IPS-20b (cell line): ENCODE measurements around the gene NEK2.
"Not testable (repeated sequence)": the region's sequence is repeated elsewhere in the genome, so short reads cannot be mapped to it uniquely, and the experiment has no call there.

ENCODE experiments used
- H3K27ac ChIP-seq: one replicate; pipeline ENCODE4 v1.5.1; 2013; ENCODE audit warnings: low read length
- H3K27me3 ChIP-seq: 2 replicates; pipeline ENCODE4 v1.6.1; 2013; ENCODE audit warnings: mild to moderate bottlenecking, low read length, inconsistent platforms; ENCODE audit not compliant: insufficient read depth
- H3K36me3 ChIP-seq: 2 replicates; pipeline ENCODE4 v1.6.1; 2013; ENCODE audit warnings: low read depth, mild to moderate bottlenecking, inconsistent platforms, low read length, moderate library complexity; ENCODE audit not compliant: insufficient read depth
- H3K4me1 ChIP-seq: 2 replicates; pipeline ENCODE4 v1.6.1; 2013; ENCODE audit warnings: mild to moderate bottlenecking, control low read depth, inconsistent platforms, low read length, moderate library complexity; ENCODE audit not compliant: insufficient read depth
- H3K4me3 ChIP-seq: 2 replicates; pipeline ENCODE4 v1.5.1; 2013; ENCODE audit warnings: mild to moderate bottlenecking, low read length, inconsistent platforms
- H3K9ac ChIP-seq: 2 replicates; pipeline ENCODE4 v1.6.1; 2013; ENCODE audit warnings: low read depth, mild to moderate bottlenecking, inconsistent platforms, low read length, moderate library complexity
- H3K9me3 ChIP-seq: 2 replicates; pipeline ENCODE4 v1.6.1; 2013; ENCODE audit warnings: mild to moderate bottlenecking, low read depth, low read length, inconsistent platforms; ENCODE audit not compliant: insufficient read depth

Gene NEK2

GRCh38 chr1:211636575-211637029, 38.8 kb downstream of the NEK2 start:
- not testable (repeated sequence) for H3K9ac ChIP-seq, H3K36me3 ChIP-seq, H3K4me3 ChIP-seq, H3K4me1 ChIP-seq, H3K27ac ChIP-seq, H3K9me3 ChIP-seq, H3K27me3 ChIP-seq

- Histone ChIP-seq H3K9ac (no peak overlapping the region), H3K36me3 (no peaks in the 10 kb centered on the region), H3K4me1 (no peaks in the 10 kb centered on the region), H3K27ac (no peak overlapping the region), H3K27me3 (no peaks in the 10 kb centered on the region), H3K4me3 (no peak overlapping the region), H3K9me3 (no peaks in the 10 kb centered on the region)
Observed at GRCh38 chr1:211635597-211636205, 39.7 kb downstream of the NEK2 start.

DNA sequence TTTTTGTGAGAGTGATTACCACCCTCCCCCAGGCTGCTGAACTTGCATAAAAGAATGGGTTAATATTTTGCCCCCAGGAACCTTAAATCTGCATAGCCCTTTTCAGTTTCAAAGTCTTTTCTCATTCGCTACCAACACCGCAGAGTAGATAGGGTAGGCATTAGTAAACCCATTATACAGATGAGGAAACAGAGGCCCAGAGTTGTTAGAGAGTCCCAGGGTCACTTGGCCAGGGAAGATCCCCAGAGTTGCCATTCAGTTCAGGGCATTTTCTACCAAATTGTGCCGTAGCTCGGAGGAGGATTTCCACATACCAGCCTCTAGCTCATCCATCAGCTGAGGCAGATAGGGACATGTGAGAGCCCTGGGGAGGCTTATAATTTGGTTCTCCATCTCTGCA, 40.5 kb downstream of the NEK2 start:
- Histone ChIP-seq H3K36me3 (no peaks in the 10 kb centered on the region), H3K9me3 (no peaks in the 10 kb centered on the region), H3K9ac (no peak overlapping the region), H3K27me3 (no peaks in the 10 kb centered on the region), H3K27ac (no peak overlapping the region), H3K4me3 (no peak overlapping the region), H3K4me1 (peaks cover 5% of the 10 kb centered on the region; the same call in 1 of the 2 replicates)

- Histone ChIP-seq H3K4me1 (peaks cover 5% of the 10 kb centered on the region; the same call in 1 of the 2 replicates), H3K9ac (no peak overlapping the region), H3K27me3 (no peaks in the 10 kb centered on the region), H3K4me3 (no peak overlapping the region), H3K27ac (no peak overlapping the region), H3K36me3 (no peaks in the 10 kb centered on the region), H3K9me3 (no peaks in the 10 kb centered on the region)
Observed at GRCh38 chr1:211634461-211634860, 41.0 kb downstream of the NEK2 start.

GRCh38 chr1:211633524-211633846, 41.9 kb downstream of the NEK2 start:
- H3K9ac ChIP-seq, result no peak overlapping the region
- H3K4me1 ChIP-seq, result peaks cover 5% of the 10 kb centered on the region; the same call in 1 of the 2 replicates
- no peak overlapping the region for H3K4me3 ChIP-seq
- H3K27ac ChIP-seq, result no peak overlapping the region
- H3K9me3 ChIP-seq, result no peaks in the 10 kb centered on the region
- no peaks in the 10 kb centered on the region for H3K36me3 ChIP-seq
- no peaks in the 10 kb centered on the region for H3K27me3 ChIP-seq

DNA sequence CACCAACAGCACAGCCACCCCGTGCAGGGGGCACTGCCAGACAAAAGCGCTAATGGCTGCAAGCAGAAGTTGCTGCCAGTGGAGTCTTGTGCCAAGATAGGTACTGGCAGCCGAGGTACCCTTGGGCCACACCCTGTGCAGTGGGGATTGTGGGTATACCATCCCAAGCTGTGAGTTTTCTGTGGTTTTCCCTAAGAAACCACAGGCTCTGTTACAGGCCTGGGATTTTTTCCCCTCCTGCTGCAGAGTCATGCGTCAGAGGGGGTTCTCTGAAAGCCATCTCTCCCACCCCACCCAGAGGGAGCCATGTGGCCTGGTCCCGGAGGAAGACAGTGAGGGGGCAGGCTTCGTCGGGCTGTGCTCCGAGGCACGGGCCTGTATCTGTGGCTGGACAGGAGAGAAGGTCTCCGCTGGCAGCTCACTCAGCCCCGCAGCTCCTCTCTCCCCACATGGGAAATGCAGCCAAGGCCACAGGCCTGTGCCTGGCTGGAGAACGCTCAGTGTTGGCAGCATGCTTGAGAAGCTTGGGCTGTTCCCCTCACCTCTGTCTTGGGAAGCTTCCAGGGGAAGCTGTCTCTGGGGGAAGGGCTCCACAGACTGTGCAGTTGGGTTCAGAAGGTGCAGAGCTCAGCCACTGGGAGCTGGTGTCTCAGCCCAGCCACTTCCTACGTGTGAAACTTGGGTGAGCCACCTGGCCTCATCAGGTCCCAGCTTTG, 42.5 kb downstream of the NEK2 start:
- Histone ChIP-seq H3K9ac (no peak overlapping the region), H3K36me3 (no peaks in the 10 kb centered on the region), H3K27ac (no peak overlapping the region), H3K27me3 (no peaks in the 10 kb centered on the region), H3K4me1 (peaks cover 5% of the 10 kb centered on the region; the same call in 1 of the 2 replicates), H3K4me3 (no peak overlapping the region), H3K9me3 (no peaks in the 10 kb centered on the region)

GRCh38 chr1:211632117-211632807, 43.2 kb downstream of the NEK2 start:
- H3K27me3 ChIP-seq, result no peaks in the 10 kb centered on the region
- H3K4me3 ChIP-seq, result no peak overlapping the region

GRCh38 chr1:211631168-211631567, 44.3 kb downstream of the NEK2 start:
- Histone ChIP-seq H3K4me1 (peaks cover 5% of the 10 kb centered on the region; the same call in 1 of the 2 replicates), H3K36me3 (no peaks in the 10 kb centered on the region), H3K9ac (no peak overlapping the region), H3K27me3 (no peaks in the 10 kb centered on the region), H3K4me3 (no peak overlapping the region), H3K27ac (no peak overlapping the region), H3K9me3 (no peaks in the 10 kb centered on the region)

More at GRCh38 chr1:211632117-211632807, 43.2 kb downstream of the NEK2 start:
- H3K9me3 ChIP-seq, result no peaks in the 10 kb centered on the region
- H3K27ac ChIP-seq, result no peak overlapping the region
- H3K9ac ChIP-seq, result no peak overlapping the region
- H3K4me1 ChIP-seq, result peaks cover 5% of the 10 kb centered on the region; the same call in 1 of the 2 replicates
- H3K36me3 ChIP-seq, result no peaks in the 10 kb centered on the region

DNA sequence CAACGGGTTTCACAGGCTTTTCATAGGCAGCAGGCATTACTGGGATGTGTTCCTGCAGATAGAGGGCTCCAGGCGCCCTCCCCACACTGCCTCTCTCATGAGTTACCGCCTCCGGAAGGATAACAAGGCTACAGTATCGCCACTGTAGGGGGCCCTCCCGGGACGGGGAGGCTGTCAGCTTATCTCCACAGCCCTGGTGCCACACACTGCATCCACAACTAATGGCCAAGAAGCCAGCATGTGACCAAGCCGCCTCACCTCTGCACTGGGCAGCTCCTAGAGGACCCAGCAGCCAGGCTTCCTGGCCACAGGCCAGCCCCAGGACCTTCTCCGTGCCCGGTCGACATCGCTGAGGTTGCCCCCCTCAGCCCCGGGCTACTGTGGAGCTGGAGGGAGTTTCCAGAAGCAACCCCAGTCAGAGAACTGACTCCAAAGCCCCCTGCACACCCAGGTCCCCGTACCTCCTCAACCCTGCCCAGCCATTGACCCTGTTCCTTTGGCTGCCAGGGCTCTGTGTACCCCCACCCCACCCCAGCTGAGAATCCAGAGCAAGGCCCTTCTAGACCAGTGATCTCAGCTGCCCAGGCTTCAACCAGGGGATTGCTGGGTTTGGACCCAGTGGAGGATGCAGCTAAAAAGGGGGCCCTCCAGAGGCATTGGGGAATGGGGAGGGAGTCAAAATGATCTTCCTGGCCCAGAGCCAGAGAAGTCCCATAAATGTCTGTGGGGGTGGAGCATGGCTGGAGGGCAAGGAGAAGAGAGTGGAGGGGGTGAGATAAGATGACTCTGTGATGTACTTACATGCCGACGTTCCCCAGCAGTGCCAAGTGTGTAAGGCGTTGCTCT, 45.0 kb downstream of the NEK2 start:
- Histone ChIP-seq H3K9me3 (no peaks in the 10 kb centered on the region), H3K27me3 (no peaks in the 10 kb centered on the region), H3K9ac (no peak overlapping the region), H3K36me3 (no peaks in the 10 kb centered on the region), H3K4me1 (peaks cover 5% of the 10 kb centered on the region; the same call in 1 of the 2 replicates), H3K4me3 (no peak overlapping the region), H3K27ac (no peak overlapping the region)

GRCh38 chr1:211628417-211628816, 47.0 kb downstream of the NEK2 start:
- H3K36me3 ChIP-seq, result no peaks in the 10 kb centered on the region
- no peak overlapping the region for H3K9ac ChIP-seq
- H3K9me3 ChIP-seq, result no peaks in the 10 kb centered on the region
- H3K4me1 ChIP-seq, result peaks cover 5% of the 10 kb centered on the region; the same call in 1 of the 2 replicates
- no peaks in the 10 kb centered on the region for H3K27me3 ChIP-seq
- no peak overlapping the region for H3K27ac ChIP-seq
- H3K4me3 ChIP-seq, result no peak overlapping the region

DNA sequence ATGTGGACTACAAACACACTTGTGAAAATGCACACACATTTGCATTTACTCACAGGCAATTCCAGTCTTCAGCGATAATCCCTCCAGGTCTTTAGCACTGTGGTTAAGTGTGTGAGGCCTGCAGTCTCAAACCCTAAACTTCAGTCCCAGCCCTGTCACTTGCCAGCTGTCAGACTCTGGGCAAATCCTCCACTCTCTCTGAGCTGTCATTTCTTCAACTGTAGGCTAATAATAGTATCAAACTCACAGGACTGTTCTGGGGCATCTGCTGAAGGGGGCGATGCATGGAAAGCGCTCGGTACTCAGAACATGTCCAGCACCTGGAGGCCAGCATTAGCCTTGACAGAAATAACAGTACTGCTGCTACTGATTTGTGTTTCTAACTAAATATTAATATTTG, 48.2 kb downstream of the NEK2 start:
- Histone ChIP-seq H3K4me1 (peaks cover 5% of the 10 kb centered on the region; the same call in 1 of the 2 replicates), H3K9ac (no peak overlapping the region; the same call in 1 of the 2 replicates), H3K27ac (no peak overlapping the region), H3K36me3 (no peaks in the 10 kb centered on the region), H3K9me3 (no peaks in the 10 kb centered on the region), H3K27me3 (no peaks in the 10 kb centered on the region), H3K4me3 (no peak overlapping the region)
